WTC11 (cell line): ENCODE results near the gene PLIN4. TPM values are rescaled to one million over a fixed set of nuclear protein-coding genes. Genes with fewer than 3 reads are reported as not detected.

Experiments
- ATAC-seq: fragments of 200-7000 bp; cut with Tn5 transposase; 2 replicates; pipeline ENCODE4 v1.10.0; 2021; ENCODE audit warnings: mild to moderate bottlenecking, moderate library complexity
- CTCF ChIA-PET: fragments of 300-600 bp; sonication (Branson Sonifier 250); formaldehyde crosslinking; loops from one replicate; lab custom pipeline; 2021; ENCODE audit warnings: antibody characterized with exemption; lab: Charles Lee
- POLR2A ChIA-PET: fragments of 350-600 bp; sonication (Branson Sonifier 250); formaldehyde crosslinking; loops from one replicate; lab custom pipeline; 2021; ENCODE audit warnings: antibody characterized with exemption; lab: Charles Lee
- DNase-seq: peaks from one replicate; pipeline ENCODE4 v3.0.0; 2021; ENCODE audit warnings: low spot score
- H3K27ac Mint-ChIP-seq: 2 replicates; pipeline ENCODE4 v1.8.0; 2021; ENCODE audit warnings: mixed read lengths
- H3K27me3 Mint-ChIP-seq: 2 replicates; pipeline ENCODE4 v1.8.0; 2021; ENCODE audit warnings: low read depth, mild to moderate bottlenecking, moderate library complexity, mixed read lengths
- H3K36me3 Mint-ChIP-seq: 2 replicates; pipeline ENCODE4 v1.8.0; 2021; ENCODE audit warnings: mixed read lengths
- H3K4me1 Mint-ChIP-seq: 2 replicates; pipeline ENCODE4 v1.8.0; 2022; ENCODE audit warnings: mixed read lengths
- H3K4me3 Mint-ChIP-seq: 2 replicates; pipeline ENCODE4 v1.8.0; 2021; ENCODE audit warnings: mild to moderate bottlenecking, moderate library complexity, mixed read lengths
- H3K9me3 Mint-ChIP-seq: 2 replicates; pipeline ENCODE4 v1.8.0; 2021; ENCODE audit warnings: mixed read lengths
- ATF1 ChIP-seq: sonication (generic); formaldehyde crosslinking; IDR thresholded peaks from 2 replicates; pipeline ENCODE4 v1.8.1; 2023; ENCODE audit warnings: mild to moderate bottlenecking, moderate library complexity, missing genetic modification reagents
- CBFB ChIP-seq: sonication (generic); formaldehyde crosslinking; IDR thresholded peaks from 2 replicates; pipeline ENCODE4 v1.8.1; 2022; ENCODE audit warnings: mild to moderate bottlenecking, low read depth, missing genetic modification reagents
- ESRRA ChIP-seq: sonication (generic); formaldehyde crosslinking; IDR thresholded peaks from 2 replicates; pipeline ENCODE4 v1.8.1; 2022; ENCODE audit warnings: mild to moderate bottlenecking, missing genetic modification reagents, borderline replicate concordance
- FOXK1 ChIP-seq: sonication (generic); formaldehyde crosslinking; IDR thresholded peaks from 2 replicates; pipeline ENCODE4 v1.8.0; 2022; ENCODE audit warnings: mild to moderate bottlenecking, moderate library complexity, missing genetic modification reagents
- JAZF1 ChIP-seq: fragments of 250-450 bp; sonication (Bioruptor Pico); IDR thresholded peaks from 2 replicates; pipeline ENCODE4 v1.9.0; 2021; ENCODE audit warnings: moderate library complexity, mild to moderate bottlenecking, inconsistent platforms
- KAT7 ChIP-seq: sonication (generic); formaldehyde crosslinking; IDR thresholded peaks from 2 replicates; pipeline ENCODE4 v1.8.1; 2023; ENCODE audit warnings: missing genetic modification reagents, mild to moderate bottlenecking, borderline replicate concordance
- OVOL2 ChIP-seq: fragments of 250-450 bp; sonication (Bioruptor Pico); IDR thresholded peaks from 2 replicates; pipeline ENCODE4 v1.9.0; 2021; ENCODE audit warnings: mild to moderate bottlenecking, borderline replicate concordance
- SMAD3 ChIP-seq: sonication (generic); formaldehyde crosslinking; IDR thresholded peaks from 2 replicates; pipeline ENCODE4 v1.8.0; 2022; ENCODE audit warnings: missing genetic modification reagents, mild to moderate bottlenecking, borderline replicate concordance
- SMAD4 ChIP-seq: sonication (generic); formaldehyde crosslinking; IDR thresholded peaks from 2 replicates; pipeline ENCODE4 v1.8.0; 2022; ENCODE audit warnings: mild to moderate bottlenecking, missing genetic modification reagents
- TEAD4 ChIP-seq: sonication (generic); formaldehyde crosslinking; IDR thresholded peaks from 2 replicates; pipeline ENCODE4 v1.8.0; 2022; ENCODE audit warnings: mild to moderate bottlenecking, missing genetic modification reagents
- ZBTB21 ChIP-seq: sonication (generic); formaldehyde crosslinking; IDR thresholded peaks from 2 replicates; pipeline ENCODE4 v1.8.1; 2023; ENCODE audit warnings: mild to moderate bottlenecking, missing genetic modification reagents, borderline replicate concordance
- ZNF317 ChIP-seq: sonication (generic); formaldehyde crosslinking; IDR thresholded peaks from 2 replicates; pipeline ENCODE4 v1.8.1; 2023; ENCODE audit warnings: low read depth, mild to moderate bottlenecking, moderate library complexity, missing genetic modification reagents, borderline replicate concordance
- ZNF423 ChIP-seq: fragments of 250-450 bp; sonication (Bioruptor Pico); IDR thresholded peaks from 2 replicates; pipeline ENCODE4 v2.1.2; 2022; ENCODE audit warnings: mild to moderate bottlenecking, moderate library complexity
- total RNA-seq: library from RNA; stranded (reverse); gene quantifications from 3 replicates; pipeline ENCODE4 v1.2.3, GENCODE V29; 2021
- TF ChIP-seq, protein P1 (sequence below): fragments of 200-600 bp; IDR thresholded peaks from 2 replicates; pipeline ENCODE4 v1.8.0; 2022; ENCODE audit warnings: antibody characterized with exemption
- TF ChIP-seq, protein P2 (sequence below): sonication (generic); formaldehyde crosslinking; IDR thresholded peaks from 2 replicates; pipeline ENCODE4 v1.8.1; 2022; ENCODE audit warnings: mild to moderate bottlenecking, moderate library complexity, missing genetic modification reagents
- TF ChIP-seq, protein P3 (sequence below): sonication (generic); formaldehyde crosslinking; IDR thresholded peaks from 2 replicates; pipeline ENCODE4 v1.8.1; 2022; ENCODE audit warnings: mild to moderate bottlenecking, missing genetic modification reagents, moderate library complexity, borderline replicate concordance
- TF ChIP-seq, protein P4 (sequence below): sonication (generic); formaldehyde crosslinking; IDR thresholded peaks from 2 replicates; pipeline ENCODE4 v1.8.0; 2023; ENCODE audit warnings: missing genetic modification reagents, mild to moderate bottlenecking, borderline replicate concordance
- TF ChIP-seq, protein P5 (sequence below): sonication (generic); formaldehyde crosslinking; IDR thresholded peaks from 2 replicates; pipeline ENCODE4 v1.8.0; 2023; ENCODE audit warnings: mild to moderate bottlenecking, missing genetic modification reagents
- TF ChIP-seq, protein P6 (sequence below): sonication (generic); formaldehyde crosslinking; IDR thresholded peaks from 2 replicates; pipeline ENCODE4 v1.8.1; 2023; ENCODE audit warnings: mild to moderate bottlenecking, missing genetic modification reagents, borderline replicate concordance

Gene PLIN4
- total RNA-seq, 1 experiment from 2014 or later, result 0.35 TPM

DNA sequence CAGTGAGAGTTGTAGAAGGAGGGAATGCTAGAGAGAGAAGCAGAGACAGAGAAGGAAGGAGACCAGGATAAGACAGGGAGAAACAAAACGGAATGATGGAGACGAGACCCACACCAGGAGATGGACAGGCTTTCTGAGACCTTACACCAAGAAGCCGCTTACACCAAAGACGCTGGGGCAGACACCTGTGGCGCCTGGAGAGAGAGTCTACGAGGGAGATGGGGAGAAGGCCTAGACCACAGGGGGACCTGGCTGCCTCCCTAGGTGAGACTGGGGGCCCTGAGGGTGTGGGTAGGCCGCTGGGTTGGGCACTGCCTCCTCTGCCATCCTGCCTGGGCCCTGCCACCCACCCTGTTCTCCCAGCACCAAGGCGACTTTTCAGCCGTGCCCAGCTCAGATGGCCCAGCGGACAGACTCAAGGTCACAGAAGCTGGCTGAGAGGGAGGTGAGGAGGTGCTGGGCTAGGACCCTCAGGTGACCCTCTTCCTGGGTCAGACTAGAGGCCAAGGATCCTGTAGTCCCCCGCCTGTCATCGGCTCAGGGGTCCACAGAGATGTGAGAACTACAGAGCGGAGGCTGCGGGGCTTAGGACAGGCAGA is 11.7 kb upstream of the PLIN4 start:
- ATAC-seq (no peak), DNase-seq (no peak)
- no peaks in the 10 kb centered on the region for H3K4me1 Mint-ChIP-seq
- H3K4me3 Mint-ChIP-seq, result no peak overlapping the region
- H3K9me3 Mint-ChIP-seq, result no peaks in the 10 kb centered on the region
- H3K27me3 Mint-ChIP-seq, result peaks cover 38% of the 10 kb centered on the region
- TF ChIP-seq TEAD4 (CRISPR knock-in tag) (no peak), ZBTB21 (CRISPR knock-in tag) (no peak), ESRRA (CRISPR knock-in tag) (no peak), ATF1 (CRISPR knock-in tag) (no peak), KAT7 (CRISPR knock-in tag) (no peak), CBFB (CRISPR knock-in tag) (no peak), FOXK1 (no peak), SMAD3 (CRISPR knock-in tag) (no peak), JAZF1 (no peak), SMAD4 (CRISPR knock-in tag) (no peak), OVOL2 (CRISPR knock-in tag) (no peak), ZNF423 (CRISPR knock-in tag) (no peak), ZNF317 (CRISPR knock-in tag) (no peak)
- TF ChIP-seq, protein P1, sequence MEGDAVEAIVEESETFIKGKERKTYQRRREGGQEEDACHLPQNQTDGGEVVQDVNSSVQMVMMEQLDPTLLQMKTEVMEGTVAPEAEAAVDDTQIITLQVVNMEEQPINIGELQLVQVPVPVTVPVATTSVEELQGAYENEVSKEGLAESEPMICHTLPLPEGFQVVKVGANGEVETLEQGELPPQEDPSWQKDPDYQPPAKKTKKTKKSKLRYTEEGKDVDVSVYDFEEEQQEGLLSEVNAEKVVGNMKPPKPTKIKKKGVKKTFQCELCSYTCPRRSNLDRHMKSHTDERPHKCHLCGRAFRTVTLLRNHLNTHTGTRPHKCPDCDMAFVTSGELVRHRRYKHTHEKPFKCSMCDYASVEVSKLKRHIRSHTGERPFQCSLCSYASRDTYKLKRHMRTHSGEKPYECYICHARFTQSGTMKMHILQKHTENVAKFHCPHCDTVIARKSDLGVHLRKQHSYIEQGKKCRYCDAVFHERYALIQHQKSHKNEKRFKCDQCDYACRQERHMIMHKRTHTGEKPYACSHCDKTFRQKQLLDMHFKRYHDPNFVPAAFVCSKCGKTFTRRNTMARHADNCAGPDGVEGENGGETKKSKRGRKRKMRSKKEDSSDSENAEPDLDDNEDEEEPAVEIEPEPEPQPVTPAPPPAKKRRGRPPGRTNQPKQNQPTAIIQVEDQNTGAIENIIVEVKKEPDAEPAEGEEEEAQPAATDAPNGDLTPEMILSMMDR, result no peak
- TF ChIP-seq, protein P2, sequence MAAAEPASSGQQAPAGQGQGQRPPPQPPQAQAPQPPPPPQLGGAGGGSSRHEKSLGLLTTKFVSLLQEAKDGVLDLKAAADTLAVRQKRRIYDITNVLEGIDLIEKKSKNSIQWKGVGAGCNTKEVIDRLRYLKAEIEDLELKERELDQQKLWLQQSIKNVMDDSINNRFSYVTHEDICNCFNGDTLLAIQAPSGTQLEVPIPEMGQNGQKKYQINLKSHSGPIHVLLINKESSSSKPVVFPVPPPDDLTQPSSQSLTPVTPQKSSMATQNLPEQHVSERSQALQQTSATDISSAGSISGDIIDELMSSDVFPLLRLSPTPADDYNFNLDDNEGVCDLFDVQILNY (CRISPR knock-in tag), result no peak
- TF ChIP-seq, protein P3, sequence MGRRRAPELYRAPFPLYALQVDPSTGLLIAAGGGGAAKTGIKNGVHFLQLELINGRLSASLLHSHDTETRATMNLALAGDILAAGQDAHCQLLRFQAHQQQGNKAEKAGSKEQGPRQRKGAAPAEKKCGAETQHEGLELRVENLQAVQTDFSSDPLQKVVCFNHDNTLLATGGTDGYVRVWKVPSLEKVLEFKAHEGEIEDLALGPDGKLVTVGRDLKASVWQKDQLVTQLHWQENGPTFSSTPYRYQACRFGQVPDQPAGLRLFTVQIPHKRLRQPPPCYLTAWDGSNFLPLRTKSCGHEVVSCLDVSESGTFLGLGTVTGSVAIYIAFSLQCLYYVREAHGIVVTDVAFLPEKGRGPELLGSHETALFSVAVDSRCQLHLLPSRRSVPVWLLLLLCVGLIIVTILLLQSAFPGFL (CRISPR knock-in tag), result no peak
- TF ChIP-seq, protein P4, sequence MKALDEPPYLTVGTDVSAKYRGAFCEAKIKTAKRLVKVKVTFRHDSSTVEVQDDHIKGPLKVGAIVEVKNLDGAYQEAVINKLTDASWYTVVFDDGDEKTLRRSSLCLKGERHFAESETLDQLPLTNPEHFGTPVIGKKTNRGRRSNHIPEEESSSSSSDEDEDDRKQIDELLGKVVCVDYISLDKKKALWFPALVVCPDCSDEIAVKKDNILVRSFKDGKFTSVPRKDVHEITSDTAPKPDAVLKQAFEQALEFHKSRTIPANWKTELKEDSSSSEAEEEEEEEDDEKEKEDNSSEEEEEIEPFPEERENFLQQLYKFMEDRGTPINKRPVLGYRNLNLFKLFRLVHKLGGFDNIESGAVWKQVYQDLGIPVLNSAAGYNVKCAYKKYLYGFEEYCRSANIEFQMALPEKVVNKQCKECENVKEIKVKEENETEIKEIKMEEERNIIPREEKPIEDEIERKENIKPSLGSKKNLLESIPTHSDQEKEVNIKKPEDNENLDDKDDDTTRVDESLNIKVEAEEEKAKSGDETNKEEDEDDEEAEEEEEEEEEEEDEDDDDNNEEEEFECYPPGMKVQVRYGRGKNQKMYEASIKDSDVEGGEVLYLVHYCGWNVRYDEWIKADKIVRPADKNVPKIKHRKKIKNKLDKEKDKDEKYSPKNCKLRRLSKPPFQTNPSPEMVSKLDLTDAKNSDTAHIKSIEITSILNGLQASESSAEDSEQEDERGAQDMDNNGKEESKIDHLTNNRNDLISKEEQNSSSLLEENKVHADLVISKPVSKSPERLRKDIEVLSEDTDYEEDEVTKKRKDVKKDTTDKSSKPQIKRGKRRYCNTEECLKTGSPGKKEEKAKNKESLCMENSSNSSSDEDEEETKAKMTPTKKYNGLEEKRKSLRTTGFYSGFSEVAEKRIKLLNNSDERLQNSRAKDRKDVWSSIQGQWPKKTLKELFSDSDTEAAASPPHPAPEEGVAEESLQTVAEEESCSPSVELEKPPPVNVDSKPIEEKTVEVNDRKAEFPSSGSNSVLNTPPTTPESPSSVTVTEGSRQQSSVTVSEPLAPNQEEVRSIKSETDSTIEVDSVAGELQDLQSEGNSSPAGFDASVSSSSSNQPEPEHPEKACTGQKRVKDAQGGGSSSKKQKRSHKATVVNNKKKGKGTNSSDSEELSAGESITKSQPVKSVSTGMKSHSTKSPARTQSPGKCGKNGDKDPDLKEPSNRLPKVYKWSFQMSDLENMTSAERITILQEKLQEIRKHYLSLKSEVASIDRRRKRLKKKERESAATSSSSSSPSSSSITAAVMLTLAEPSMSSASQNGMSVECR (CRISPR knock-in tag), result no peak
- TF ChIP-seq, protein P5, sequence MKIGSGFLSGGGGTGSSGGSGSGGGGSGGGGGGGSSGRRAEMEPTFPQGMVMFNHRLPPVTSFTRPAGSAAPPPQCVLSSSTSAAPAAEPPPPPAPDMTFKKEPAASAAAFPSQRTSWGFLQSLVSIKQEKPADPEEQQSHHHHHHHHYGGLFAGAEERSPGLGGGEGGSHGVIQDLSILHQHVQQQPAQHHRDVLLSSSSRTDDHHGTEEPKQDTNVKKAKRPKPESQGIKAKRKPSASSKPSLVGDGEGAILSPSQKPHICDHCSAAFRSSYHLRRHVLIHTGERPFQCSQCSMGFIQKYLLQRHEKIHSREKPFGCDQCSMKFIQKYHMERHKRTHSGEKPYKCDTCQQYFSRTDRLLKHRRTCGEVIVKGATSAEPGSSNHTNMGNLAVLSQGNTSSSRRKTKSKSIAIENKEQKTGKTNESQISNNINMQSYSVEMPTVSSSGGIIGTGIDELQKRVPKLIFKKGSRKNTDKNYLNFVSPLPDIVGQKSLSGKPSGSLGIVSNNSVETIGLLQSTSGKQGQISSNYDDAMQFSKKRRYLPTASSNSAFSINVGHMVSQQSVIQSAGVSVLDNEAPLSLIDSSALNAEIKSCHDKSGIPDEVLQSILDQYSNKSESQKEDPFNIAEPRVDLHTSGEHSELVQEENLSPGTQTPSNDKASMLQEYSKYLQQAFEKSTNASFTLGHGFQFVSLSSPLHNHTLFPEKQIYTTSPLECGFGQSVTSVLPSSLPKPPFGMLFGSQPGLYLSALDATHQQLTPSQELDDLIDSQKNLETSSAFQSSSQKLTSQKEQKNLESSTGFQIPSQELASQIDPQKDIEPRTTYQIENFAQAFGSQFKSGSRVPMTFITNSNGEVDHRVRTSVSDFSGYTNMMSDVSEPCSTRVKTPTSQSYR, result no peak
- TF ChIP-seq, protein P6, sequence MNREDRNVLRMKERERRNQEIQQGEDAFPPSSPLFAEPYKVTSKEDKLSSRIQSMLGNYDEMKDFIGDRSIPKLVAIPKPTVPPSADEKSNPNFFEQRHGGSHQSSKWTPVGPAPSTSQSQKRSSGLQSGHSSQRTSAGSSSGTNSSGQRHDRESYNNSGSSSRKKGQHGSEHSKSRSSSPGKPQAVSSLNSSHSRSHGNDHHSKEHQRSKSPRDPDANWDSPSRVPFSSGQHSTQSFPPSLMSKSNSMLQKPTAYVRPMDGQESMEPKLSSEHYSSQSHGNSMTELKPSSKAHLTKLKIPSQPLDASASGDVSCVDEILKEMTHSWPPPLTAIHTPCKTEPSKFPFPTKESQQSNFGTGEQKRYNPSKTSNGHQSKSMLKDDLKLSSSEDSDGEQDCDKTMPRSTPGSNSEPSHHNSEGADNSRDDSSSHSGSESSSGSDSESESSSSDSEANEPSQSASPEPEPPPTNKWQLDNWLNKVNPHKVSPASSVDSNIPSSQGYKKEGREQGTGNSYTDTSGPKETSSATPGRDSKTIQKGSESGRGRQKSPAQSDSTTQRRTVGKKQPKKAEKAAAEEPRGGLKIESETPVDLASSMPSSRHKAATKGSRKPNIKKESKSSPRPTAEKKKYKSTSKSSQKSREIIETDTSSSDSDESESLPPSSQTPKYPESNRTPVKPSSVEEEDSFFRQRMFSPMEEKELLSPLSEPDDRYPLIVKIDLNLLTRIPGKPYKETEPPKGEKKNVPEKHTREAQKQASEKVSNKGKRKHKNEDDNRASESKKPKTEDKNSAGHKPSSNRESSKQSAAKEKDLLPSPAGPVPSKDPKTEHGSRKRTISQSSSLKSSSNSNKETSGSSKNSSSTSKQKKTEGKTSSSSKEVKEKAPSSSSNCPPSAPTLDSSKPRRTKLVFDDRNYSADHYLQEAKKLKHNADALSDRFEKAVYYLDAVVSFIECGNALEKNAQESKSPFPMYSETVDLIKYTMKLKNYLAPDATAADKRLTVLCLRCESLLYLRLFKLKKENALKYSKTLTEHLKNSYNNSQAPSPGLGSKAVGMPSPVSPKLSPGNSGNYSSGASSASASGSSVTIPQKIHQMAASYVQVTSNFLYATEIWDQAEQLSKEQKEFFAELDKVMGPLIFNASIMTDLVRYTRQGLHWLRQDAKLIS (CRISPR knock-in tag), result no peak
- ChIA-PET POLR2A (no interaction called here), CTCF (interaction anchor here (1.7 kb wide), 1 partner anchor 37 kb away, joined by 12 read pairs; no protein-coding TSS in a partner anchor)
- H3K27ac Mint-ChIP-seq, result no peak overlapping the region
- H3K36me3 Mint-ChIP-seq, result no peaks in the 10 kb centered on the region
